Kasumi-1 (cell line): ENCODE data around the gene TM4SF4.

Experiments used
- DNase-seq, 2 experiments: peaks; one replicate each; lab custom pipeline; 2025; lab: John Stamatoyannopoulos, UW

The TM4SF4 gene

DNA sequence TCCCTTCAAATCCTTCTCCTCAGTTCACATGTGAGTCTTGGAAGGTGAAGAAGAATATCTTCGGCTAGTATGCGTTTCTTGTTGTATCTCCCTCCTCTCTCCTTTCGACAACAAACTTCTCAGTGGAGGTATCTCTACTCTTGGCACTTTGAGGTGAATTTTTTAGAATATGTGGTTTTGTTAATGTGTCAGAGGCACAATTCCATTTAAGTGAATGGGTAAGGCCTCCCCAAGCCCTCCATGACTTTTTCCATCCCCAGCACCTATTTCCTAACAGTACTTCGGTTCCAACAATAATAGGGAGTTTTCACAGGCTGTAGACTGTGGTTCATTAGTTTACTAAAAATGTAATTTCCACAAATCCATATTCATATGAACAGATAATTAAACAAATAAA, 74.2 kb downstream of the TM4SF4 start:
- no peak for DNase-seq

DNA sequence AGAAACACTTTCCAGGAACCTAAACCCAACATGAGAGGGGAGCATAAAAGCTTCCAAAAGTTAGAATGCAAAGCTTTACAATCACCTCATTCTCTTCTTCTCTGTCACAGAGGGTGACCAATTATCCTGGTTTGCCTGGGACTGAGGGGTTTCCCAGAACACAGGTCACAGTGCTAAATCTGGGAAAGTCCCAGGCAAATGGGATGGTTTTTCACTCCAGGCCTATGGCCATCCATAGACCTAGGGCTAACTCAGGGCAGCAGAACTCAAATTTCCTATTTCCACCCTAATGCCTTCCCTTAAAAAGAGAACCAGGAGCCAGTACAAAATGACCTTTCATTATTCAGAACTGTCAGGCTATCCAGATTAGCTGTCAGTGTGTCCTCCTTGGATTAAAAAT, 77.0 kb downstream of the TM4SF4 start:
- no peak for DNase-seq

DNA sequence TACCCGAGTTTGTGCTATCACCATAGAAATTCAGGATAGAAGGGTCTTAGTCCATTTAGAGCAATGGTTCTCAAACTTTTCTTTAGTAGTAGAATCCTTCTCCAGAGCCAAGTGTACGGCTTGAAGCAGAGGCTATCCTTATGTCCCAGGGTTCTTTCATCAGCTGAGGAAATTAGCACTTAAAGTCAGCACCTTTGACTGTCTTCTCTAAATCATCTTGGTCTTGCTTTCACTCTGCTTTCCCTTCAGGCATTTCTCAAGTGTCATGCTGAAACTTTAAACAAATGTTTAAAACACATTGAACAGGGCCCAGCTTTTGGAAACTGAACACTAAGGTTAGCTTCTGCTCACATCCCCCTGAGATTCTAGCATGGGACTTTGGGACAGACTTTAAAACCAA, 78.2 kb downstream of the TM4SF4 start:
- DNase-seq: no peak
